GM19324 (cell line): Measurements from ENCODE around the gene PRRG1.
"Not testable (repeated sequence)": the region's sequence is repeated elsewhere in the genome, so short reads cannot be mapped to it uniquely, and the experiment has no call there.

Experiments
- ATAC-seq: cut with Tn5 transposase; IDR thresholded peaks from one replicate; pipeline ENCODE4 v1.9.1; 2021; ENCODE audit warnings: mild to moderate bottlenecking, moderate library complexity; ENCODE audit not compliant: unreplicated experiment, low FRiP score

PRRG1 gene

GRCh38 chrX:37371578-37371991 lies 22.4 kb downstream of the PRRG1 start:
- ATAC-seq, result no peak

GRCh38 chrX:37378404-37378803 lies 29.2 kb downstream of the PRRG1 start:
- no peak for ATAC-seq

- ATAC-seq, result no peak
Measured at GRCh38 chrX:37378830-37379229, 29.7 kb downstream of the PRRG1 start.

DNA sequence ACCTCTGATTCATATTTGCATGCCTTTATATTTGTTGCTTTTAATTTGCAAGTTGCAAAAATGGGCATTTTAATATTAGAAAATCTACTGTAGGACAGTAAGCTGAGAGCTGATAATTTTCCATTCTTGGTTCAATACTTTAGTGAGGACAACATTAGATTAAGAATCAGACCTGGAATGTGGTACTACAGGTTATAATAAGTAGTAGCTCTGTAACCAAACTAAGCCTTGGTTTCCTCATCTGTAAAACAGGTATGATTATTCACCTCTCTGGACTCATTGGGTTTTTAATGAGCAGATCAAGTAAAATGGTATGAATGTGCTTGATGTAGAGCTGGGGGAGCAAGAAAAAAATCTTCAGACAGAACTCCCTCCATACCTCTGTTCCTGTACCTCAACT lies 31.1 kb downstream of the PRRG1 start:
- ATAC-seq, result no peak

DNA sequence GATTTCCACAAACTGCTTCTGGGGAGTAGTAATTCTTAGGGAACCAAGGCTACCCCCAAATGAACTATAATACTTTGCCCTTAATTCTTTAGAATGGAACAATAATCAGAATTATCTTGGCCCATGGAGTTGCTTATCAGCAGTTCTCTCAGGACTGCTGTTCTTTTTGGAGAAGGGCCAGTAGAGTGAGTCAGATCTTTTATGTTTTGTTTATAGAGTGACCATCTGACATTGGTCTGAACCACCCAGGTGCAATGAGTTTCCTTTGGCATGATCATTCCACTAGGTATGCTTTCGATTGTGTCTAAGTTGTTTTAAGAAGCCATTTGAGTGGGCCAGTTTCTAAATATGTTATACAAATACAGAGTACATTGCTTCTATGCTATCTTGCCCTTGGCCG lies 31.8 kb downstream of the PRRG1 start:
- ATAC-seq, result no peak

- ATAC-seq, result no peak
Measured at GRCh38 chrX:37383313-37383712, 34.1 kb downstream of the PRRG1 start.

DNA sequence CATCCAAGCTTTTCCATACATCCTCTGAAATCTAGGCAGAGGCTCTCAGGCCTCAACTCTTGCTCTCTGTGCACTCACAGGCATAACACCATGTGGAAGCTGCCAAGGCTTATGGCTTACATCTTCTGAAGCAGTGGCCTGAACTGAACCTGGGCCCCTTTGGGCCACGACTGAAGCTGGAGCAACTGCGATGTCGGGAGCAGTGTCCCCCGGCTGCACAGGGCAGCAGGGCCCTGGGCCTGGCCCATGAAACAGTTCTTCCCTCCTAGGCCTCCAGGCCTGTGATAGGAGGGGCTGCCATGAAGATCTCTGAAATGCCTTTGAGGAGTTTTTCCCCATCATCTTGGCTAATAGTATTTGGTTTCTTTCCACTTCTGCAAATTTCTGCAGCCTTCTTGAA lies 39.2 kb downstream of the PRRG1 start:
- ATAC-seq, result no peak

DNA sequence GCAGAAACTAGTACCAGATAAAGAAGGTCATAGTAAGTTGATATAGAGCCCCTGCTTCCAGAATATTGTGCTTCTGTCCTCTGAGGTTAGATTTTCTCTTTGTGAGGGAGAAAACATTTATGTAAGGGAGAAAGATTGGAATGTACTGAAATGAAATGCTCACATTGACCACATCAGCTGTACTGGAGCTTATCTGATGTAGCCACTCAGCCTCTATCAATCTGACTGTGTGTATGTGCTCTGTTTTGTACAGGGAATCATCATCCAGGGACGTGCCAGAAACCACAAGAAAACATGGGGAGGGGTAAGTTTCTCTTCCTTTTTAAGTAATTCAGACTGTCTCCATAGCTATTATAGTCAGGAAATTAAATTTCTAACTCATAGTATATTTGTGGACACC lies 56.8 kb downstream of the PRRG1 start:
- ATAC-seq, result no peak

DNA sequence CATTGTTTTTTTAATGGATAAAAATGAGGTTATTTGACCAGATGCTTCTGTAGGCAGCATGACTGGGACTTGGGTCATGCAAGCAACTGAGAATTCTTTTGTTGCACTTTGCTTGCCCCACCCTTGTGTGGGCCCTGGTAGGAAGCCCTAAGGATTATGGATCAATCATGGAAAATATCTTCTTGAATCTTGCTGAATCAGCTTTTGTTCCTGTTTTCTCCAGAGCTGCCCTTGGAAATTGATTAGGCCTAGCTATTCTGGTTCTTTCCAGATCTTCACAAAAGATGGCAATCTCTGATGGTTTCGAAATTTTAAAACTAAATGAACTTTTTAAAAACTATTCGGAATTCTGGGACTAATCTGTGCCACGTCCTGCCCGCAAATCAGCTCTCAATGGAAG lies 58.6 kb downstream of the PRRG1 start:
- ATAC-seq, result no peak

DNA sequence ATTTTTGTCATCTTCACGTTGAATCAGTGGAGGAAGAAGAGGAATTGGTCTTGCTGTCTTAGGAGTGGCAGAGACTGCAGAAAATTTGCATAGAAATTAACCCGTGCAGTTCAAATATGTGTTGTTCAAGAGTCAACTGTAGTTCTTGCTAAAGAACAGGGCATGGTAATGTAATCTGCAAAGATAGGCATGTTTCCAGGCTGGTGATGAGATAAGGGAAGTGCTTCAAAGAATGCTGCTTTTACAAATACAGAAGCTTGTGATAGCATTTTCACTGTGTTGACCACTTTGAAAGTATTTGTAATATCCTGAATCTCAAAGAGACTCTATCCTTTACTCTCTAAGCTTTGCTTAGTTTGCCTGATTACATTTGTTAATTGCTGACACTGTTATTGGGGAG lies 60.1 kb downstream of the PRRG1 start:
- no peak for ATAC-seq

GRCh38 chrX:37420185-37420584 lies 71.0 kb downstream of the PRRG1 start:
- no peak for ATAC-seq

- no peak for ATAC-seq
Measured at GRCh38 chrX:37420756-37421155, 71.6 kb downstream of the PRRG1 start.

- ATAC-seq, result no peak
Measured at GRCh38 chrX:37424000-37424429, 74.9 kb downstream of the PRRG1 start.

DNA sequence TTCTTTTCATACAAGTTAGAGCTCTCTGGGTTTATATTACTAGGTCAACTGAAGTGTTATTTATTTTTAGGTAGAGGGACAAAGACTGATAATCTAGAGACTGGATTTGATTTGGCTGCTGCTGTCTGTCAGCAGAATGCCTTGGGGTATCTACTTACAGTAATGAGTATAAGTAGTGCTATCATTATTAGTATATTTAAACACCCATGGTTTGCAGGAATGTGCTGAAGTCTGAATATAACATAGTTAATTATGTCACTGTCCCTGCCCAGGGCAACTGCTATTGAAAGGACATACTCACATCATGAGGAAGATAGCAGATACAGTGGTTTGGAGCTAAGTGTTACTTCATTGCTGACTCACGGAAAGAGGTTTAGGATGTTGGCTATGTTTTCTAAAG lies 76.2 kb downstream of the PRRG1 start:
- ATAC-seq, result no peak

DNA sequence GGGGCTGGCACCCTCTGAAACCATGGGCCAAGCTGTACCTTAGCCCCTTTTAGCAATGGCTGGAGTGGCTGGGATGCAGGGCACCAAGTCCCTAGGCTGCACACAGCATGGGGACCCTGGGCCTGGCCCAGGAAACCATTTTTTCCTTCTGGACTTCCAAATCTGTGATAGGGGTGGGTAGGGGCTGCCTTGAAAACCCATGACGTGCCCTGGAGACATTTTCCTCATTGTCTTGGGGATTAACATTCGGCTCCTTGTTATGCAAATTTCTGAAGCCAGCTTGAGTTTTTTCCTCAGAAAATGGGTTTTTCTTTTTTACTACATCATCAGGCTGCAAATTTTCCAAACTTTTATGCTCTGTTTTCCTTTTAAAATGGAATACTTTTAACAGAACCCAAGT lies 79.8 kb downstream of the PRRG1 start:
- not testable (repeated sequence) for ATAC-seq

DNA sequence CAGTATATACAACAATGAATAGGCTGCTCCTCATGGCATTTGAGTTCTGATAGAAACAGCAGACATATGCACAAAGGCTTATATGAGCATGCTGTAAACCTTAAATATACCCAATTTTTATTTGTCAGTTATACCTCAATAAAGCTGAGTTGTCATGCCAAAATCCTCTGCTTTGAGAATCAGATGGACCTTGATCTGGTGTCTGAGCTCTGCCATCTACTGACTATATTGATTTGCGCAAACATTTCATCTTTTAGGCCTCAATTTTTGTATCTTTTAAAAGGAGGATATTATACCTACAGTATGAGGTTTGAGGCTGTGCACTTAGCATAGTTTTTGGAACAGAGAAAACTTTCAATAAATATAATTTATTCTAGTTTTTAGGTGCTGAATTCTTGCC lies 85.2 kb downstream of the PRRG1 start:
- ATAC-seq, result no peak

GRCh38 chrX:37437160-37437559 lies 88.0 kb downstream of the PRRG1 start:
- no peak for ATAC-seq

- no peak for ATAC-seq
Measured at GRCh38 chrX:37441377-37441776, 92.2 kb downstream of the PRRG1 start.

DNA sequence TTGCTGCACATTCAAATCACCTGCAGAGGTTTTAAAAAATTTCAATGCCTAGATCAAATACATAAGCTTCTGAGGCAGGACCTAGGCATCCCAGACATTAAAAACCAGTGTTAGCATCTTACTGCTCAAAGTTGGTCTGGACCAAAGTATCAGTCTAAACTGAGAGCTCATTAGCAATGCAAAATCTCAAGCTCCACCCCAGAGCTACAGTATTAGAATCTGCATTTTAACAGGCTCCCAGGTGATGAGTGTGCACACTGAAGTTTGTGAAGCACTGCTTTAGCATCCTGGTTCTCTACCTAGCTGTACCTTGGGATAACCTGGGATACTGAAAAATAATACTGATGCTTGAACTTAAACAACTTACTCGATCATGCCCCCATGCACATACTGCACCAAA lies 96.0 kb downstream of the PRRG1 start:
- no peak for ATAC-seq

DNA sequence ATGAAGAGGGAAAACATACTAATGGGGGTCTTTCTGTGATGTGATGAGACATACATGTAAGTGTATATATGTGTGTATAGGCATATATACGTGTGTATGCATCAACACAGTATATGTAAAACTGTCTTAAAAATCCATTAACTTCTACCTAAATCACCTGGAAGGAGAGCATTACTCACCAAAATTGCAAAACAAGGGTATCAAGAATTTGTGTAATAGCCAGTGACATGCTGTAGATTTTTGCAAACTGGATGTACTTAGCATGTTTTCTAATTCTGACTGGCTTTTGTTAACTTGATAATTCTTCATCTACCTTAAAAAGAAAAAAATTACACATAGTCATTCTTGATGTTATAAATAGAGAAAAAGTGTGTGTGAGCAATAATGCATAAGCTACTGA lies 104.7 kb downstream of the PRRG1 start:
- no peak for ATAC-seq

DNA sequence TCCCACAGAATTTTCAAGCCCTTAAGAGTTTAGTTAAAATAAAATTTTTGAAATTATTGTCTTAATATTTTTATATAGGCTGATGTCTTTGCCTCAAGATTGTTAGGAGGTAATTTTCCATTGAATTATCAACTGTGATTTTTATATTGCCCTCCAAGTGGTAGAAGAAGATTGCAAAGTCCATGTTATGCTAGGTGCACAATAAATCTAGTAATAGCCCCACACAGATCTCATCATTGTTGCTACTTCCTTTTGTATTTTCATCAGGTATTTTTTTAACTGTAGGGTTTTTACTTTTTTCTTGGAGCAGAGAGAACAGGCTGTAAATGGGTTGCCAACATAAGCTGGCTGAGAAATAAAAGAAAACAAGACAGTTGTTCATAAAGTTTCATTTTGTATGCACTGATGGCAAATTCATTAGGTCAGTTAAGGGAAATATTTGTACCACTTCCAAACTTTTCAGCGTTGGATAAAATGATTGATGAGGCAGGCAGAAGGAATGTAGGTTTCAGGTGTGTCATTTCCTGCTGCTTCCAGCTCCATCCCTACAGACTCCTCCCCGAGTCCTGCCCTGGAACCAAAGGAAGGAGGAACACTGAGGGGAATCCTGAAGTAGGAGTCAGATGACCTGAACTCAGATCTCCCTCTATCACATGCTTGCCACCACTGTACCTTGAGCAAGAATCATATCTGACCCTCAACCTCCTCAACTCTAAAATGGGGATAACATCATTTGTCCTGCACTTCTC lies 105.5 kb downstream of the PRRG1 start:
- no peak for ATAC-seq

DNA sequence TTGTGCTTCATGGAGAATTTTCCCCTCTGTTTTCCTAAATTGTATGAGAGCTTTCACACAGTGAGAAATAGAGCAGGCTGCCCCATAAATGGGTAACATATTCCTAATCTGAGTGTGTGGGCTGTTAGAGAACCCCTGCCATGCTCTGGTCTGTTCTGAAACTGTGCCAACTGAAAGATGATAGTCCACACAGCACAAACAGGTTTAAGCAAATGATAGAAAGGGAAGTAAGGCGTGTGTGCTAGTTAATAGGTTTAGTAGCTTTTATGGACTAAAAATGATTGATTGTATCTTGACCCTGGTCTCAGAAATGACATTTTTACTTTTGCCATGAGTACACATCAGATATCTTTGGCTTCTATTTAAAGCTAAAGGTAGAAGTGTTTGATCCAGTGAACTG lies 106.2 kb downstream of the PRRG1 start:
- ATAC-seq, result no peak

GRCh38 chrX:37460285-37460684 lies 111.1 kb downstream of the PRRG1 start:
- ATAC-seq, result not testable (repeated sequence)
